NCI-H774 (cell line): Measurements from ENCODE around the gene TMED10.

Experiments
- DNase-seq: peaks from one replicate; lab custom pipeline; 2025; lab: John Stamatoyannopoulos, UW

The TMED10 gene

GRCh38 chr14:75176142-75176820 lies at the start of gene TMED10:
TMED10 (minus strand) TSS chr14:75176612; CDS start chr14:75176579, 33 bp downstream.
- DNase-seq, result peak; percentile 81

- no peak for DNase-seq
Observed at GRCh38 chr14:75224561-75224960, 48.1 kb upstream of the TMED10 start.

GRCh38 chr14:75223664-75224154 lies 47.3 kb upstream of the TMED10 start:
- DNase-seq, result no peak

- DNase-seq, result no peak
Observed at GRCh38 chr14:75222208-75222701, 45.8 kb upstream of the TMED10 start.

GRCh38 chr14:75221797-75222196 lies 45.4 kb upstream of the TMED10 start:
- no peak for DNase-seq

GRCh38 chr14:75220156-75220555 lies 43.7 kb upstream of the TMED10 start:
- no peak for DNase-seq

GRCh38 chr14:75217508-75218206 lies 41.2 kb upstream of the TMED10 start:
- no peak for DNase-seq

- no peak for DNase-seq
Observed at GRCh38 chr14:75216427-75217006, 40.1 kb upstream of the TMED10 start.

- no peak for DNase-seq
Observed at GRCh38 chr14:75215520-75215919, 39.1 kb upstream of the TMED10 start.

- no peak for DNase-seq
Observed at GRCh38 chr14:75214558-75214957, 38.1 kb upstream of the TMED10 start.

- no peak for DNase-seq
Observed at GRCh38 chr14:75213172-75213571, 36.8 kb upstream of the TMED10 start.

GRCh38 chr14:75208843-75209242 lies 32.4 kb upstream of the TMED10 start:
- no peak for DNase-seq

GRCh38 chr14:75206190-75206589 lies 29.8 kb upstream of the TMED10 start:
- DNase-seq, result no peak

- DNase-seq, result no peak
Observed at GRCh38 chr14:75205591-75205990, 29.2 kb upstream of the TMED10 start.

GRCh38 chr14:75204116-75204515 lies 27.7 kb upstream of the TMED10 start:
- no peak for DNase-seq

- no peak for DNase-seq
Observed at GRCh38 chr14:75202657-75203056, 26.2 kb upstream of the TMED10 start.

- DNase-seq, result no peak
Observed at GRCh38 chr14:75201087-75201486, 24.7 kb upstream of the TMED10 start.

- DNase-seq, result peak; percentile 53
Observed at GRCh38 chr14:75200451-75200850, 24.0 kb upstream of the TMED10 start.

- peak; percentile 8 for DNase-seq
Observed at GRCh38 chr14:75198291-75198933, 22.0 kb upstream of the TMED10 start.

- DNase-seq, result no peak
Observed at GRCh38 chr14:75197338-75197737, 20.9 kb upstream of the TMED10 start.

- peak; percentile 31 for DNase-seq
Observed at GRCh38 chr14:75196468-75196867, 20.1 kb upstream of the TMED10 start.

- DNase-seq, result no peak
Observed at GRCh38 chr14:75196064-75196463, 19.7 kb upstream of the TMED10 start.
